Measurements from ENCODE around the gene SPACA4. TPM values are rescaled to one million over a fixed set of nuclear protein-coding genes. Genes with fewer than 3 reads are reported as not detected.

The SPACA4 gene
- total RNA-seq, 1 experiment from 2014 or later = not detected

- ATAC-seq = no peak
- CTCF ChIA-PET = interaction anchor here (0.9 kb wide), 1 partner anchor 13 kb away, joined by 3 read pairs; no protein-coding TSS in a partner anchor
- POLR2A ChIA-PET = interaction anchor here (0.5 kb wide), 1 partner anchor 17 kb away, joined by 4 read pairs; no protein-coding TSS in a partner anchor
- TF ChIP-seq ZNF512 (CRISPR knock-in tag; IDR thresholded peaks at IDR 0.05; ENCODE audit: borderline replicate concordance) = no peak
- H3K27me3 Mint-ChIP-seq (ENCODE audit: low read depth) = peaks cover 2% of the 10 kb centered on the region
- DNase-seq (ENCODE audit: low spot score) = no peak
- no peaks in the 10 kb centered on the region for H3K36me3 Mint-ChIP-seq
- H3K4me1 Mint-ChIP-seq = no peaks in the 10 kb centered on the region
- no peaks in the 10 kb centered on the region for H3K9me3 Mint-ChIP-seq
- H3K4me3 Mint-ChIP-seq = no peak overlapping the region
- H3K27ac Mint-ChIP-seq = no peak overlapping the region
Observed at GRCh38 chr19:48596237-48596636, 10.3 kb upstream of the SPACA4 start.

GRCh38 chr19:48596679-48597465, 9.7 kb upstream of the SPACA4 start:
- no peak for ATAC-seq
- TF ChIP-seq ZNF138 (CRISPR knock-in tag; conservative IDR thresholded peaks at IDR 0.05) (no peak), PRRX2 (CRISPR knock-in tag; IDR thresholded peaks at IDR 0.05) (no peak), ZNF396 (CRISPR knock-in tag; IDR thresholded peaks at IDR 0.05; ENCODE audit: borderline replicate concordance) (no peak), ZNF317 (CRISPR knock-in tag; IDR thresholded peaks at IDR 0.05; ENCODE audit: borderline replicate concordance, low read depth) (no peak)
- H3K36me3 Mint-ChIP-seq = no peaks in the 10 kb centered on the region
- no peaks in the 10 kb centered on the region; the same call in 1 of the 2 replicates for H3K27me3 Mint-ChIP-seq (ENCODE audit: low read depth)
- POLR2A ChIA-PET = no interaction called here
- H3K4me1 Mint-ChIP-seq = no peaks in the 10 kb centered on the region
- H3K9me3 Mint-ChIP-seq = no peaks in the 10 kb centered on the region
- CTCF ChIA-PET = interaction anchor here (0.8 kb wide), 1 partner anchor 8 kb away, joined by 3 read pairs; no protein-coding TSS in a partner anchor
- no peak overlapping the region for H3K4me3 Mint-ChIP-seq
- DNase-seq (ENCODE audit: low spot score) = no peak
- no peak overlapping the region for H3K27ac Mint-ChIP-seq

GRCh38 chr19:48598996-48599700, 7.4 kb upstream of the SPACA4 start:
- TF ChIP-seq ZMAT4 (CRISPR knock-in tag; IDR thresholded peaks at IDR 0.05) = no peak
- peak; percentile 33; the same call in 1 of the 2 replicates for TF ChIP-seq PRDM15 (CRISPR knock-in tag; IDR thresholded peaks at IDR 0.05)
- ChIA-PET POLR2A (no interaction called here), CTCF (interaction anchor here (0.6 to 1.3 kb wide), 2 partner anchors 10 to 93 kb away, joined by 4 read pairs; no protein-coding TSS in a partner anchor)
- Mint-ChIP-seq H3K36me3 (no peaks in the 10 kb centered on the region), H3K4me1 (no peaks in the 10 kb centered on the region), H3K4me3 (no peak overlapping the region), H3K9me3 (no peaks in the 10 kb centered on the region), H3K27ac (no peak overlapping the region), H3K27me3 (ENCODE audit: low read depth) (no peaks in the 10 kb centered on the region; the same call in 1 of the 2 replicates)
- DNase-seq (ENCODE audit: low spot score) (no peak), ATAC-seq (no peak)

- no peak overlapping the region for H3K27ac Mint-ChIP-seq
- ChIA-PET CTCF (interaction anchor here (1.2 to 2.2 kb wide), 4 partner anchors 8 to 17 kb away, joined by 4 to 10 read pairs (median 6); no protein-coding TSS in a partner anchor), POLR2A (no interaction called here)
- no peaks in the 10 kb centered on the region; the same call in 1 of the 2 replicates for H3K27me3 Mint-ChIP-seq (ENCODE audit: low read depth)
- H3K9me3 Mint-ChIP-seq = no peaks in the 10 kb centered on the region
- no peak overlapping the region for H3K4me3 Mint-ChIP-seq
- no peaks in the 10 kb centered on the region for H3K36me3 Mint-ChIP-seq
- H3K4me1 Mint-ChIP-seq = no peaks in the 10 kb centered on the region
- DNase-seq (ENCODE audit: low spot score) = no peak
- ATAC-seq = no peak
- TF ChIP-seq ZNF121 (CRISPR knock-in tag; IDR thresholded peaks at IDR 0.05) (peak; percentile 87), PRDM15 (CRISPR knock-in tag; IDR thresholded peaks at IDR 0.05) (no peak), GRHL2 (CRISPR knock-in tag; IDR thresholded peaks at IDR 0.05; ENCODE audit: insufficient replicate concordance, severe bottlenecking) (no peak), MAX (CRISPR knock-in tag; IDR thresholded peaks at IDR 0.05) (no peak), RORB (CRISPR knock-in tag; IDR thresholded peaks at IDR 0.05) (no peak)
Observed at GRCh38 chr19:48600679-48601417, 5.7 kb upstream of the SPACA4 start.
